ENCODE measurements around the gene POLR2J3. TPM values are rescaled to one million over a fixed set of nuclear protein-coding genes. Genes with fewer than 3 reads are reported as not detected.
"Not testable (repeated sequence)": the region's sequence is repeated elsewhere in the genome, so short reads cannot be mapped to it uniquely, and the experiment has no call there.

The POLR2J3 gene
- 10 to 100 TPM in 4 of 6 experiments, 1 to 10 TPM in 2; 6.3 to 25.3 (median 12.9) TPM for total RNA-seq
- long read RNA-seq: 0 reads

GRCh38 chr7:102572261-102573239, at the start of gene POLR2J3:
TSS of gene POLR2J3 (minus strand) at chr7:102572583. CDS start at chr7:102572521, 62 bp downstream.
- Histone ChIP-seq H3K4me3 (peak within 1 kb of the TSS; percentile 53 to 98 (median 73)), H3K27ac (peak within 1 kb of the TSS in 2 of 3 donors; percentile 64 to 71)
- H3K36me3 ChIP-seq; H3K4me1 ChIP-seq; intact Hi-C loops (cut with DNase I); H3K9me3 ChIP-seq; H3K27me3 ChIP-seq: not testable (repeated sequence)
- WGBS (ENCODE audit: insufficient coverage, low coverage, low lambda C conversion rate, missing lambda C conversion rate): 0% methylated on average over 26 of the region's 64 CpGs
- peak; percentile 24 to 75 (median 64) for TF ChIP-seq CTCF (IDR thresholded peaks at IDR 0.05)
- peak; percentile 16 for TF ChIP-seq POLR2A (IDR thresholded peaks at IDR 0.05)
- ATAC-seq (peak; percentile 92 to 95 (median 94)), DNase-seq (peak; percentile 95 to 100 (median 95))

GRCh38 chr7:102618122-102618521, 45.7 kb upstream of the POLR2J3 start:
- H3K27me3 ChIP-seq; H3K9me3 ChIP-seq; H3K27ac ChIP-seq; DNase-seq; H3K36me3 ChIP-seq; H3K4me3 ChIP-seq; ATAC-seq; H3K4me1 ChIP-seq; intact Hi-C loops (cut with DNase I): not testable (repeated sequence)
- 66% methylated on average over 3 of the region's 8 CpGs for WGBS (ENCODE audit: insufficient coverage, low coverage, low lambda C conversion rate, missing lambda C conversion rate)

GRCh38 chr7:102616507-102617125, 44.2 kb upstream of the POLR2J3 start, which contains the start of gene RASA4:
TSS of gene RASA4 (minus strand) at chr7:102616756. CDS start at chr7:102616689, 67 bp downstream.
- H3K36me3 ChIP-seq; H3K27me3 ChIP-seq; H3K27ac ChIP-seq; intact Hi-C loops (cut with DNase I); H3K9me3 ChIP-seq; H3K4me1 ChIP-seq: not testable (repeated sequence)
- ATAC-seq (peak; percentile 93 to 96 (median 96)), DNase-seq (peak; percentile 58 to 71 (median 67))
- 0% methylated on average over 3 of the region's 62 CpGs for WGBS (ENCODE audit: insufficient coverage, low coverage, low lambda C conversion rate, missing lambda C conversion rate)
- H3K4me3 ChIP-seq: peak within 1 kb of the TSS in 2 of 3 donors; percentile 38 to 45

DNA sequence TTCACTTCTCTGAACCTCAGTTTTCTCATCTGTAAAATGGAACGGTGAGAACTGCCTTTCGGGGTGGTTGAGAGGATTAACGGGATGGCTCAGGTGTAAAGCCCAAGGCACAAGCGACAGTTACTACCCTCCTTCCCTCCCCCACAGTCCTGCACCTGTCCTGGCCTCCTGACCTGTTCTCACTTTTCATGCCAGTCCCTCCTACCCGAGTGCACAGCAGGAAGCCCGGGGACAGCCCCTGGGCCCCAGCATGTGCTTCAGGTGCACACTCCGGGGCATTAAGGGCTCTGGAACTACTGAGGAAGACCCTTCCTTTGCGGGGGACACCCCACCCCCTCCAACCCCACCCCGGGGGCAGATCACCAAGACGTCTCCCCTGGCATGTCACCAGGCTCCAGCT, 43.5 kb upstream of the POLR2J3 start:
- intact Hi-C loops (cut with DNase I); H3K27me3 ChIP-seq; DNase-seq; H3K27ac ChIP-seq; H3K4me1 ChIP-seq; H3K36me3 ChIP-seq; H3K9me3 ChIP-seq; H3K4me3 ChIP-seq: not testable (repeated sequence)
- WGBS (ENCODE audit: insufficient coverage, low coverage, low lambda C conversion rate, missing lambda C conversion rate): no CpG with 5 or more reads among the region's 10 CpGs
- ATAC-seq: peak; percentile 0 to 6 (median 2)

- not testable (repeated sequence) for ATAC-seq
- WGBS (ENCODE audit: insufficient coverage, low coverage, low lambda C conversion rate, missing lambda C conversion rate): no CpG with 5 or more reads among the region's 3 CpGs
These were observed 42.5 kb upstream of the POLR2J3 start for GRCh38 chr7:102614873-102615272.

DNA sequence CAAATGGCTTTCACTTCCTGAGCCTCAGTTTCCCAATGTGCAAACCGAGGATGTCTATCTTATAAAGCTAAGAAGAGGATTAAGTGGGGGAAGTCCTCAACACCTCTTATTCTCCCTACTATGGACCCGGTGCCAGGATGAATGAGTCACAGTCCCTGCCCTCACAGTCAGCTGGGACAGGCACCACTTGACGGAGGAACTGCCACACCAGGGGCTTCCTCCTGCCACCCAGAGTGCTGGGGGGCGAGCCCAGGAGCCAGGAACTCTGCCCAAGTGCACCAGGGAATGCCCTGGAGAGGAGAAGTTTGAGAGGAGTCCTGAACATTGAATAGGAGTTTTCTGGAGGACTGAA, 41.9 kb upstream of the POLR2J3 start:
- H3K27ac ChIP-seq; H3K4me3 ChIP-seq; H3K9me3 ChIP-seq; H3K4me1 ChIP-seq; intact Hi-C loops (cut with DNase I); H3K36me3 ChIP-seq; H3K27me3 ChIP-seq; DNase-seq: not testable (repeated sequence)
- peak in 1 of 4 donors; percentile 11 for ATAC-seq
- no CpG with 5 or more reads among the region's 4 CpGs for WGBS (ENCODE audit: insufficient coverage, low coverage, low lambda C conversion rate, missing lambda C conversion rate)

More at GRCh38 chr7:102614873-102615272, 42.5 kb upstream of the POLR2J3 start:
- H3K27me3 ChIP-seq; DNase-seq; intact Hi-C loops (cut with DNase I); H3K36me3 ChIP-seq; H3K4me1 ChIP-seq; H3K4me3 ChIP-seq; H3K9me3 ChIP-seq; H3K27ac ChIP-seq: not testable (repeated sequence)

DNA sequence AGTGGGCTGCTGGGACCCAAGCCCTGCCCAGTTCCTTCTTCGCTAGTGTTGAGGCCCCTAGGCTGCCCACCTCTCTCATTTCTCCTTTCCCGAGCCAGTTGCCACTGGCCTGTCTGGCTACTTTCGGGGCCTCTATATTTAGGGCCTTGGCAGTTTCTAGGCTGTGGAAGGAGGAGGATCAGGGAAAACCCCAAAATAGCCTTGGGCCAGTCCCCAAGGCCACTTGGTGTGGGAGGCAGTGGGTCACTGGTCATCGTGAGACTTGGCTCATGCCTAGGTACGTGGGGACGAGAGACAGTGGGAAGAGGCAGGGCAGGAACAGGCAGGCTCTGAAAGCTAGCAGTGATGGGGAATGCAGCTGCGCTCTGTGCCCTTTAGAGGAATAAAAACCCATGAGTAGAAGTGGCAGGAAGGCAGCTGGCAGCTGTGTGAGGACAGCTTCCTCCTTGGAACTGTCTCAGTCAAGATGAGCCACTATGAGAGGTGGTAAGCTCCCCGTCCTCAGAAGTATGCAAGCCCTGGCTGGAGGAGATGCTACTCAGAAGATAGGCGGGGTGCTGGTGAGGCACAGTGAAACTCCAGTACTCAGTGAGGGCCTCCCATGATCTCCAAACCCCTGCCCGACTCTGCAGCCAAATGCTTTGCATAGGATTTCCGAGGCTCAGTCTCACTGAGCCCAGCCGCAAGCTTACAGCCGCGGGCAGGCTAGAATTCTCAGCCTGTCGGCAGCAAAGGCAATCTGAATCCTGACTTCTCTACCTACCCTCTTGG, 41.4 kb upstream of the POLR2J3 start:
- H3K4me3 ChIP-seq; H3K4me1 ChIP-seq; H3K36me3 ChIP-seq; intact Hi-C loops (cut with DNase I); H3K27ac ChIP-seq; H3K9me3 ChIP-seq; ATAC-seq; H3K27me3 ChIP-seq: not testable (repeated sequence)
- peak in 1 of 3 donors; percentile 36 for DNase-seq
- no CpG with 5 or more reads among the region's 15 CpGs for WGBS (ENCODE audit: insufficient coverage, low coverage, low lambda C conversion rate, missing lambda C conversion rate)

DNA sequence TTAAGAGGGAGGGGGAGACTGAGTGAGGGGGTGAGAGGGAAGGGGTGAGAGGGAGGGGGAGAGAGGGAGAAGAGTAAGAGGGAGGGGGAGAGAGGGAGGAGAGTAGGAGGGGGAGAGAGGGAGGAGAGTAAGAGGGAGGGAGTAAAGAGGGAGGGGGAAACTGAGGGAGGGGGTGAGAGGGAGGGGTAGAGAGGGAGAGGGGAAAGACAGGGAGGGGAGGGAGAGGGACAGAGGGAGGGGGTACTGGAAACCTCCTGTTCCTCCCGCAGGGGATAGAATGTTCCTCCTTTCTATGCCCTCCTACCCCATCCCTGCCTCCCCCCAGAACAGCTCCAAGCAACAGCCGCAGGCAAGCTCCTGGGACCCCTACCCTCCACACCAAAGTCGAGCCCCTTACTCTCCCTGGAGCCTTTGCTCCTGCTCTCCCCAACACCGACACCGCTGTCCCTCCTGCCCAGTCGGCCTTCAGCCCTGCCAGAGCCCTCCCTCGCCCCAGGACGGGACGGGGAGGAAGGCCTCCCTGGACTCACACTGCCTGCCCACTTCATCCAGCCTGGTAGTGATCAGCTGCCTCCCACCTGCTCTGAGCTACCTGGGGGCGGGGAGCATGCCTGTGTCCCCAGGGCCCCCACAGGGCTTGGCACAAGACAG, 39.4 kb upstream of the POLR2J3 start:
- H3K27ac ChIP-seq; H3K9me3 ChIP-seq; H3K27me3 ChIP-seq; H3K4me1 ChIP-seq; ATAC-seq; H3K36me3 ChIP-seq; H3K4me3 ChIP-seq; intact Hi-C loops (cut with DNase I): not testable (repeated sequence)
- 37% methylated on average over 4 of the region's 10 CpGs for WGBS (ENCODE audit: insufficient coverage, low coverage, low lambda C conversion rate, missing lambda C conversion rate)
- peak; percentile 27 to 56 (median 50) for DNase-seq

DNA sequence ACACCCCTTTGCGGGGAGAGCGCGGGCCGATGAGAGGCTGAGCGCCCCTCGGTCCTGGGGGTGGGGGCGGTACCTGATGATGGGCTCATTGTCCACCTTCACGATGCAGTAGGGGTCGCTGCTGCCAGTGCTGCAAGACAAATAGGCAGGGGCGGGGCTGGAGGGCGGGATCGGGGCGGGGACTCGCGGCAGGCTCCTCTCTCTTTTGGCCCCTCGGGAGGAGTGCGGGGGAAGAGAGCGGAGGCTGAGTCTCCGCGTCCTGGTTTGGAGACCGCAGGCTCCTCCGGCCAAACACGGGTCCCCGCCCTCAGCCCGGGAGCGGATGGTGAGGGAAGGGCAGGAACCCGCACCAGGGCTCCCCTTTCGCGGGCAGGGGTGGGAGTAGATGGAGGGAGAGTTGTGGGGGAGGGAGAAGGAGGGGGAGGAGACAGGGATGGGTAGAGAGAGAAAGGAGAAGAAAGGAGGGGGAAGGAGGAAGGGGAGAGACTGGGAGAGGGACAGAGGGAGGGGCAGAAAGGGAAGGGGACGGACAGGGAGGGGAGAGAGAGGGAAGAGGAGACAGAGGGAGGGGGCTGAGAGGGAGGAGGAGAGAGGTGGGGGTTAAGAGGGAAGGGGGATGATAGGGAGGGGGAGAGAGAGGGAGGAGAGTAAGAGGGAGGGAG, 38.8 kb upstream of the POLR2J3 start:
- H3K9me3 ChIP-seq; H3K4me3 ChIP-seq; intact Hi-C loops (cut with DNase I); H3K27me3 ChIP-seq; H3K36me3 ChIP-seq; H3K4me1 ChIP-seq; H3K27ac ChIP-seq; DNase-seq: not testable (repeated sequence)
- ATAC-seq: peak; percentile 39 to 50 (median 47)
- WGBS (ENCODE audit: insufficient coverage, low coverage, low lambda C conversion rate, missing lambda C conversion rate): no CpG with 5 or more reads among the region's 30 CpGs

Data from right lobe of liver (tissue), 6 donors.